Endothelial cell (in vitro differentiated cells): Measurements from ENCODE around the gene GPER1. TPM values are rescaled to one million over a fixed set of nuclear protein-coding genes. Genes with fewer than 3 reads are reported as not detected.

Experiments used
- DNase-seq: peaks from one replicate; pipeline ENCODE4 v3.0.0; 2021; ENCODE audit warnings: low spot score
- H3K27ac Mint-ChIP-seq: one replicate; pipeline ENCODE4 v1.8.0; 2021; ENCODE audit warnings: mixed read lengths, inconsistent platforms; ENCODE audit not compliant: unreplicated experiment
- H3K27me3 Mint-ChIP-seq: one replicate; pipeline ENCODE4 v1.8.0; 2021; ENCODE audit warnings: mild to moderate bottlenecking, moderate library complexity, mixed read lengths, inconsistent platforms; ENCODE audit not compliant: unreplicated experiment
- H3K36me3 Mint-ChIP-seq: one replicate; pipeline ENCODE4 v1.8.0; 2021; ENCODE audit warnings: mild to moderate bottlenecking, low read depth, mixed read lengths, inconsistent platforms; ENCODE audit not compliant: unreplicated experiment
- H3K4me1 Mint-ChIP-seq: one replicate; pipeline ENCODE4 v1.8.0; 2021; ENCODE audit warnings: mild to moderate bottlenecking, mixed read lengths, inconsistent platforms; ENCODE audit not compliant: unreplicated experiment
- H3K4me3 Mint-ChIP-seq: one replicate; pipeline ENCODE4 v1.8.0; 2021; ENCODE audit warnings: mild to moderate bottlenecking, mixed read lengths, inconsistent platforms; ENCODE audit not compliant: unreplicated experiment
- H3K9me3 Mint-ChIP-seq: one replicate; pipeline ENCODE4 v1.8.0; 2021; ENCODE audit warnings: mixed read lengths, inconsistent platforms; ENCODE audit not compliant: unreplicated experiment
- total RNA-seq: library from RNA; stranded (reverse); fragmentation: NEBNext Ultra II Directional; extraction: Animal tissue kit (Norgen Biotek cat#: 25700); gene quantifications from one replicate; pipeline ENCODE4 v1.2.1, GENCODE V29; 2021; ENCODE audit not compliant: unreplicated experiment
- TF ChIP-seq, protein P1 (sequence below): fragments of 200-600 bp; sonication (generic); IDR thresholded peaks from one replicate; pipeline ENCODE4 v1.5.0; 2021; ENCODE audit warnings: antibody characterized with exemption; ENCODE audit not compliant: unreplicated experiment

The GPER1 gene
- total RNA-seq, 1 donor from 2014 or later: 0.72 TPM

DNA sequence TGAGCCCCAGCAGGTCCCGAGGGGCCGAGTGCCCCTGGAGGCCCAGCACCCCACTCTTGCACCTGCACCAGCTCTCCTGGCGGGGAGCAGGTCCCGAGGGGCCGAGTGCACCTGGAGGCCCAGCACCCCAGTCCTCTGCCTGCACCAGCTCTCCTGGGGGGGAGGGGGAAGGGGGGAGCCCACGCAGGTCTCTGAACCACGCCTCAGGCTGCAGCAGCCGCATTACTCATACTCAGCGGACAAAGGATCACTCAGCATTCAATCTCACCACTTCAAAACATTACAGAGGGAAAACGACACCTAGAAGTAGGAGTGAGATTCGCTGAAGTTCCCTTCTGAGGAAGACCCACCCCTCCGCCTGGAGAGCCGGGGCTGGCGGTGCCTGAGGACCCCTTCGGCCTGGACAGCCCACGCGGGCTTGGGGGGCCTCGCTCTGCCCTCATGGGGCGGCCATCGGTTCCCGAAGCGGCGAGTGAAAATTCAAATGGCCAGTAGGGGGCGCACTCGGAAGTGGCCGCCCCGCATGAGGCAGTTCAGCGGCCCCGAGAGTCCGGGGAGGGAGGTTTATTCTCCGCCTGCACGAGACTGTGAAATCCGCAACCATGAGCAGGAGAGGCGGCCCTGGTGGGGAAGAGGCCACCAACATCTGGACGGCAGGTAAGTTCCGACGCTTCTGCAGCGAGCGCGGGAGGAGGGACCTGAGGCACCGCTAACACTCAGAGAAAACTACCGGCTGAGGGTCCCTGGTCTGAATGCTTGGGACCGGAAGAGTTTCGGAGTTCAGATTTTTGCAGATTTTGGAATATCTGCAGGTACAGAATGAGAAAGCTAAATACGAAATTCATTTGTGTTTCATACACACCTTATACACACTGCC, 1.1 kb upstream of the GPER1 start:
- TF ChIP-seq, protein P1, sequence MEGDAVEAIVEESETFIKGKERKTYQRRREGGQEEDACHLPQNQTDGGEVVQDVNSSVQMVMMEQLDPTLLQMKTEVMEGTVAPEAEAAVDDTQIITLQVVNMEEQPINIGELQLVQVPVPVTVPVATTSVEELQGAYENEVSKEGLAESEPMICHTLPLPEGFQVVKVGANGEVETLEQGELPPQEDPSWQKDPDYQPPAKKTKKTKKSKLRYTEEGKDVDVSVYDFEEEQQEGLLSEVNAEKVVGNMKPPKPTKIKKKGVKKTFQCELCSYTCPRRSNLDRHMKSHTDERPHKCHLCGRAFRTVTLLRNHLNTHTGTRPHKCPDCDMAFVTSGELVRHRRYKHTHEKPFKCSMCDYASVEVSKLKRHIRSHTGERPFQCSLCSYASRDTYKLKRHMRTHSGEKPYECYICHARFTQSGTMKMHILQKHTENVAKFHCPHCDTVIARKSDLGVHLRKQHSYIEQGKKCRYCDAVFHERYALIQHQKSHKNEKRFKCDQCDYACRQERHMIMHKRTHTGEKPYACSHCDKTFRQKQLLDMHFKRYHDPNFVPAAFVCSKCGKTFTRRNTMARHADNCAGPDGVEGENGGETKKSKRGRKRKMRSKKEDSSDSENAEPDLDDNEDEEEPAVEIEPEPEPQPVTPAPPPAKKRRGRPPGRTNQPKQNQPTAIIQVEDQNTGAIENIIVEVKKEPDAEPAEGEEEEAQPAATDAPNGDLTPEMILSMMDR: peak; percentile 98
- Mint-ChIP-seq H3K9me3 (no peaks in the 10 kb centered on the region), H3K27ac (no peak overlapping the region), H3K27me3 (peaks cover 4% of the 10 kb centered on the region), H3K4me1 (peaks cover 12% of the 10 kb centered on the region), H3K36me3 (peaks cover 2% of the 10 kb centered on the region), H3K4me3 (peak overlapping the region; percentile 73)
- peak; percentile 83 for DNase-seq

DNA sequence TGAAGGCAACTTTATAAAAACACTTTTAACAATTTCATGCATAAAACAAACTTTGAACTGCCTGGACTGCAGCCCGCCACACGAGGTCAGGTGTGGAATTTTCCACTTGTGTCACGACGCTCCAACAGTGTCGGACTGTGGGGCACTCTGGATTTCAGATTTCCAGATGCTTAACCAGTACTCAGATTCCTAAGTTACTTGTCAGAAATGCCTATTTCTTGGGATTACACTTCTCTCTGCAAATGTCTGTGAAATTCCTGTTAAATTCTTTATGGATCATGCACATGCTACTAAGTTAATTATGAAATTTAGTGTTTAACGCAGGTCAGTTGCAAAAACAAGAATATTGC, 473 bp upstream of the GPER1 start:
- Mint-ChIP-seq H3K4me3 (no peak overlapping the region), H3K9me3 (no peaks in the 10 kb centered on the region), H3K27me3 (peaks cover 5% of the 10 kb centered on the region), H3K4me1 (peaks cover 6% of the 10 kb centered on the region), H3K27ac (no peak overlapping the region), H3K36me3 (peaks cover 3% of the 10 kb centered on the region)
- DNase-seq: no peak
- TF ChIP-seq, protein P1: no peak

DNA sequence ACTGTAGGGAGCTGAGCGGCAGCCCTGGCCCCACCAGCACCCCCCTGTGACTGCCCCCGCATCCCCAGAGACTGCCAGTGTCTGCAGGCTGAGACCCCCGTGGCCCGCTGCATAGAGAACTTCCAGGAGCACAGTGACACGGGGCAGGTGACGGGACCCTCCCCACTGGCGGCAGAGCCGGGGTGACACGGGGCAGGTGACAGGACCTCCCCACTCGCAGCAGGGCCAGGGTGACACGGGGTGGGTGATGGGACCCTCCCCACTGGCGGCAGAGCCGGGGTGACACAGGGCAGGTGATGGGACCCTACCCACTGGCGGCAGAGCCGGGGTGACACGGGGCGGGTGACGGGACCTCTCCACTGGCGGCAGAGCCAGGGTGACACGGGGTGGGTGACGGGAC, 2.3 kb downstream of the GPER1 start:
- Mint-ChIP-seq H3K27ac (no peak overlapping the region), H3K27me3 (peaks cover 3% of the 10 kb centered on the region)
- no peak for DNase-seq

DNA sequence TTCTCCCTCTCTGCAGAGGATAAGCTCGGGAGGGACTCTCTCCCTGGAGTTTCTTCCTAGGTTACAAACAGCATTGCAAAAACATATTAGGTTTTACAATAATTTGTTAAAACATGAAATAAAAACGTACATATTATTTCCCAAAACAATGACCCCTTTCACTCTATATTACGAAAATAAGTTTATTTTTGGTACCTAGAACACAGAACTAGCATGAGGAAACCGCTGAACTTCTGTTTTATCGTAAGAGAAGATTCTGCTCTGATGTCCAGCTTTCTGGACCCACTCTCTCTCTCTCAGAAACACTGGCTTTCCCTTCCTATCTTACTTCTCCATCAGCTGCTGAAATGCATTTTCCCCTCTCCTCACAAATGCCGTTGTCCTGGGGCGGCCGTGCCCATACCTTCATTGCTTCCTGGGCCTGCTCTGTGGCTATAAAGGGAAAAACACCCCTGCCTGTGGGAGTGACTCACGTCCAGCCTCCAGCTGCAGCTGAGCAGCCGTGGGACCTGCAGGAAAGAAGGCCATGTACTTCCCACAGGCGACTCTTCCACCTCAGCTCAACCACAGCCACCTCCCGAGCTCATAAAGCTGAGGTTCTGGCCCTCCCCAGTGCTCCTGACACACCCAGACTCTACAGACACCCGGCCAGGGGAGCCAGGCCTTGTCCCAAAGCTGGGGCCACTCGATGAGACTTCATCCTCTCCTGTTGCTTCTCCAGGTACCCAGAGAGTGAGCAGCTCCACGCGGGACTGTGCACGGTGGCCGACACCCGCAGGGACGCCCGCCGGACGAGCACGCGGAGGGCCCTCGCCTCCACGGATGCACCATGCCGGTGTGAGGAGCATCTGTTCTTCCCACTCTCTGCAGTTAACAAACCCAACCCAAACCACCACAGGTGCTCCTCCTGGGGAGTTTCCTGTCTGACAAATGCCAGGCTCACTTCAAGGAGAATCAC, 3.1 kb downstream of the GPER1 start:
- H3K27ac Mint-ChIP-seq: no peak overlapping the region
- peaks cover 8% of the 10 kb centered on the region for H3K4me1 Mint-ChIP-seq

More for the DNA sequence above, 2.3 kb downstream of the GPER1 start:
- H3K36me3 Mint-ChIP-seq: peaks cover 7% of the 10 kb centered on the region
- H3K4me3 Mint-ChIP-seq: no peak overlapping the region
- H3K4me1 Mint-ChIP-seq: peaks cover 8% of the 10 kb centered on the region
- TF ChIP-seq, protein P1: no peak
- no peaks in the 10 kb centered on the region for H3K9me3 Mint-ChIP-seq

More for the DNA sequence above, 3.1 kb downstream of the GPER1 start:
- Mint-ChIP-seq H3K36me3 (peaks cover 7% of the 10 kb centered on the region), H3K27me3 (peaks cover 3% of the 10 kb centered on the region), H3K4me3 (no peak overlapping the region), H3K9me3 (no peaks in the 10 kb centered on the region)
- no peak for DNase-seq
- TF ChIP-seq, protein P1: no peak
